GM12878 (cell line): ENCODE measurements around the gene FFAR2. TPM values are rescaled to one million over a fixed set of nuclear protein-coding genes. Genes with fewer than 3 reads are reported as not detected.

Source experiments
- BCL11A ChIP-seq: IDR thresholded peaks from 2 replicates; pipeline ENCODE4 v1.6.1; 2011; ENCODE audit warnings: low read depth, low read length
- CREB1 ChIP-seq: IDR thresholded peaks from 2 replicates; pipeline ENCODE4 v1.6.1; 2012; ENCODE audit warnings: low read depth, mild to moderate bottlenecking, inconsistent platforms
- DPF2 ChIP-seq: fragments of 450-650 bp; IDR thresholded peaks from 2 replicates; pipeline ENCODE4 v1.6.1; 2017; ENCODE audit warnings: mild to moderate bottlenecking
- EED ChIP-seq: sonication (generic); IDR thresholded peaks from 2 replicates; pipeline ENCODE4 v1.6.1; 2016; ENCODE audit warnings: antibody characterized with exemption, low read depth
- FOXM1 ChIP-seq: IDR thresholded peaks from 2 replicates; pipeline ENCODE4 v1.6.1; 2012; ENCODE audit warnings: low read depth, mild to moderate bottlenecking, inconsistent platforms, low read length, moderate library complexity
- IKZF1 ChIP-seq: fragments of 450-650 bp; conservative IDR thresholded peaks from 2 replicates; pipeline ENCODE4 v1.6.1; 2017; ENCODE audit warnings: antibody characterized with exemption, mild to moderate bottlenecking
- IKZF2 ChIP-seq, 2 experiments: fragments of 450-650 bp; IDR thresholded peaks; 2 replicates each; pipeline ENCODE4 v1.6.1; 2017; ENCODE audit warnings: mild to moderate bottlenecking in 2 of 2, moderate library complexity in 2 of 2
- IRF4 ChIP-seq: IDR thresholded peaks from 2 replicates; pipeline ENCODE4 v1.6.1; 2011; ENCODE audit warnings: low read depth, low read length
- MTA3 ChIP-seq: IDR thresholded peaks from 2 replicates; pipeline ENCODE4 v1.6.1; 2012; ENCODE audit warnings: low read length, inconsistent platforms, borderline replicate concordance
- NBN ChIP-seq: fragments of 450-650 bp; IDR thresholded peaks from 2 replicates; pipeline ENCODE4 v1.6.1; 2016
- RAD21 ChIP-seq: IDR thresholded peaks from 2 replicates; pipeline ENCODE4 v1.6.1; 2011; ENCODE audit warnings: mild to moderate bottlenecking, low read depth, low read length, moderate library complexity; ENCODE audit not compliant: insufficient read depth
- RB1 ChIP-seq: fragments of 450-650 bp; formaldehyde crosslinking; IDR thresholded peaks from 2 replicates; pipeline ENCODE4 v1.6.1; 2017; ENCODE audit warnings: mild to moderate bottlenecking, borderline replicate concordance
- RUNX3 ChIP-seq: IDR thresholded peaks from 2 replicates; pipeline ENCODE4 v1.6.1; 2012; ENCODE audit warnings: low read length, inconsistent platforms
- TCF12 ChIP-seq: IDR thresholded peaks from 2 replicates; pipeline ENCODE4 v1.6.1; 2011; ENCODE audit warnings: low read depth, mild to moderate bottlenecking, low read length
- ZBED1 ChIP-seq: IDR thresholded peaks from 2 replicates; pipeline ENCODE4 v1.6.1; 2016; ENCODE audit warnings: borderline replicate concordance
- ZNF217 ChIP-seq: fragments of 450-650 bp; IDR thresholded peaks from 2 replicates; pipeline ENCODE4 v1.6.1; 2017; ENCODE audit warnings: antibody characterized with exemption, mild to moderate bottlenecking
- polyA plus RNA-seq, 11 experiments: library from polyadenylated mRNA; depleted of rRNA in 4 of 11; unstranded in 6 of 11; stranded (reverse) in 5 of 11; fragments of >200 nt; fragmentation: Nextera tagmentation in 4 of 11; fragmentation: Illumina TruSeq in 1 of 11; extraction: Ambion mirVana in 4 of 11; extraction: Trizol in 1 of 11; gene quantifications; 1 replicate in 1 of 11; 2 replicates in 10 of 11; pipeline versions ENCODE4 v1.2.1 to v1.2.3, GENCODE V29; 2011 to 2016; ENCODE audit warnings: inconsistent platforms in 2 of 11, missing spikeins in 2 of 11, low read depth in 1 of 11
- total RNA-seq, 4 experiments: library from RNA; depleted of rRNA in 3 of 4; stranded (reverse); fragments of >200 nt in 3 of 4; fragmentation: Illumina TruSeq in 1 of 4; extraction: Trizol in 1 of 4; gene quantifications; 2 replicates each; pipeline versions ENCODE4 v1.2.1 to v1.2.3, GENCODE V29; 2013 to 2021
- TF ChIP-seq, protein P1 (sequence below): IDR thresholded peaks from 2 replicates; pipeline ENCODE4 v1.6.1; 2012; ENCODE audit warnings: improper control_type of control experiment, low read depth, low read length; ENCODE audit not compliant: insufficient replicate concordance
- TF ChIP-seq, protein P2 (sequence below): IDR thresholded peaks from 2 replicates; pipeline ENCODE4 v1.6.1; 2011; ENCODE audit warnings: borderline replicate concordance, low read depth, mild to moderate bottlenecking, moderate library complexity, low read length; ENCODE audit not compliant: insufficient read depth, poor library complexity, severe bottlenecking
- TF ChIP-seq, protein P3 (sequence below): fragments of 450-650 bp; IDR thresholded peaks from 2 replicates; pipeline ENCODE4 v1.6.1; 2017; ENCODE audit warnings: mild to moderate bottlenecking, moderate library complexity
- TF ChIP-seq, protein P4 (sequence below): fragments of 450-650 bp; IDR thresholded peaks from 2 replicates; pipeline ENCODE4 v1.6.1; 2016; ENCODE audit warnings: mild to moderate bottlenecking

The FFAR2 gene
- total and polyA plus RNA-seq, 10 of the 15 experiments (the other 5 are each of a cell fraction or from before 2014, with no cell fraction given) = 0.05 to 4.0 (median 2.1) TPM

DNA sequence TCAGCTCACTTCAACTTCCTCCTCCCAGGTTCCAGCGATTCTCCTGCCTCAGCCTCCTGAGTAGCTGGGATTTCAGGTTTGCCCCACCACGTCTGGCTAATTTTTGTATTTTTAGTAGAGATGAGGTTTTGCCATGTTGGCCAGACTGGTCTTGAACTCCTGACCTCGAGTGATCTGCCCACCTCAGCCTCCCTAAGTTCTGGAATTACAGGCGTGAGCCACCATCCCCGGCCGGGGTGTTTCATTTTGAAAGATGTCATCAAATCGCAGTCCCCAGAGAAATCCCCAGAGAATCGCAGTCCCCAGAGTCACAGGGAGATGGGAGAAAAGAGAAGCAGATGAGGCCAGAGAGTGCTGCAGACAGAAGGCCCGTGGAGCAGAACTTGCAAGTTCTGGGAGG lies 46.6 kb upstream of the FFAR2 start (continued):
- TF ChIP-seq, protein P1, sequence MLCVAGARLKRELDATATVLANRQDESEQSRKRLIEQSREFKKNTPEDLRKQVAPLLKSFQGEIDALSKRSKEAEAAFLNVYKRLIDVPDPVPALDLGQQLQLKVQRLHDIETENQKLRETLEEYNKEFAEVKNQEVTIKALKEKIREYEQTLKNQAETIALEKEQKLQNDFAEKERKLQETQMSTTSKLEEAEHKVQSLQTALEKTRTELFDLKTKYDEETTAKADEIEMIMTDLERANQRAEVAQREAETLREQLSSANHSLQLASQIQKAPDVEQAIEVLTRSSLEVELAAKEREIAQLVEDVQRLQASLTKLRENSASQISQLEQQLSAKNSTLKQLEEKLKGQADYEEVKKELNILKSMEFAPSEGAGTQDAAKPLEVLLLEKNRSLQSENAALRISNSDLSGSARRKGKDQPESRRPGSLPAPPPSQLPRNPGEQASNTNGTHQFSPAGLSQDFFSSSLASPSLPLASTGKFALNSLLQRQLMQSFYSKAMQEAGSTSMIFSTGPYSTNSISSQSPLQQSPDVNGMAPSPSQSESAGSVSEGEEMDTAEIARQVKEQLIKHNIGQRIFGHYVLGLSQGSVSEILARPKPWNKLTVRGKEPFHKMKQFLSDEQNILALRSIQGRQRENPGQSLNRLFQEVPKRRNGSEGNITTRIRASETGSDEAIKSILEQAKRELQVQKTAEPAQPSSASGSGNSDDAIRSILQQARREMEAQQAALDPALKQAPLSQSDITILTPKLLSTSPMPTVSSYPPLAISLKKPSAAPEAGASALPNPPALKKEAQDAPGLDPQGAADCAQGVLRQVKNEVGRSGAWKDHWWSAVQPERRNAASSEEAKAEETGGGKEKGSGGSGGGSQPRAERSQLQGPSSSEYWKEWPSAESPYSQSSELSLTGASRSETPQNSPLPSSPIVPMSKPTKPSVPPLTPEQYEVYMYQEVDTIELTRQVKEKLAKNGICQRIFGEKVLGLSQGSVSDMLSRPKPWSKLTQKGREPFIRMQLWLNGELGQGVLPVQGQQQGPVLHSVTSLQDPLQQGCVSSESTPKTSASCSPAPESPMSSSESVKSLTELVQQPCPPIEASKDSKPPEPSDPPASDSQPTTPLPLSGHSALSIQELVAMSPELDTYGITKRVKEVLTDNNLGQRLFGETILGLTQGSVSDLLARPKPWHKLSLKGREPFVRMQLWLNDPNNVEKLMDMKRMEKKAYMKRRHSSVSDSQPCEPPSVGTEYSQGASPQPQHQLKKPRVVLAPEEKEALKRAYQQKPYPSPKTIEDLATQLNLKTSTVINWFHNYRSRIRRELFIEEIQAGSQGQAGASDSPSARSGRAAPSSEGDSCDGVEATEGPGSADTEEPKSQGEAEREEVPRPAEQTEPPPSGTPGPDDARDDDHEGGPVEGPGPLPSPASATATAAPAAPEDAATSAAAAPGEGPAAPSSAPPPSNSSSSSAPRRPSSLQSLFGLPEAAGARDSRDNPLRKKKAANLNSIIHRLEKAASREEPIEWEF = peak; percentile 95
- TF ChIP-seq DPF2 = peak; percentile 44; the same call in 1 of the 2 replicates
- TF ChIP-seq NBN = peak; percentile 60; the same call in 1 of the 2 replicates
- peak; percentile 65 to 78 for TF ChIP-seq IKZF2 (IDR thresholded peaks at IDR 0.05)
- TF ChIP-seq ZBED1 = peak; percentile 62; the same call in 1 of the 2 replicates
- TF ChIP-seq CREB1 = peak; percentile 45; the same call in 1 of the 2 replicates
- TF ChIP-seq, protein P2, sequence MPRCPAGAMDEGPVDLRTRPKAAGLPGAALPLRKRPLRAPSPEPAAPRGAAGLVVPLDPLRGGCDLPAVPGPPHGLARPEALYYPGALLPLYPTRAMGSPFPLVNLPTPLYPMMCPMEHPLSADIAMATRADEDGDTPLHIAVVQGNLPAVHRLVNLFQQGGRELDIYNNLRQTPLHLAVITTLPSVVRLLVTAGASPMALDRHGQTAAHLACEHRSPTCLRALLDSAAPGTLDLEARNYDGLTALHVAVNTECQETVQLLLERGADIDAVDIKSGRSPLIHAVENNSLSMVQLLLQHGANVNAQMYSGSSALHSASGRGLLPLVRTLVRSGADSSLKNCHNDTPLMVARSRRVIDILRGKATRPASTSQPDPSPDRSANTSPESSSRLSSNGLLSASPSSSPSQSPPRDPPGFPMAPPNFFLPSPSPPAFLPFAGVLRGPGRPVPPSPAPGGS = peak; percentile 99
- TF ChIP-seq TCF12 = peak; percentile 88
- TF ChIP-seq ZNF217 = peak; percentile 78
- TF ChIP-seq IRF4 = peak; percentile 15; the same call in 1 of the 2 replicates
- TF ChIP-seq RB1 = peak; percentile 95; the same call in 1 of the 2 replicates
- TF ChIP-seq, protein P3, sequence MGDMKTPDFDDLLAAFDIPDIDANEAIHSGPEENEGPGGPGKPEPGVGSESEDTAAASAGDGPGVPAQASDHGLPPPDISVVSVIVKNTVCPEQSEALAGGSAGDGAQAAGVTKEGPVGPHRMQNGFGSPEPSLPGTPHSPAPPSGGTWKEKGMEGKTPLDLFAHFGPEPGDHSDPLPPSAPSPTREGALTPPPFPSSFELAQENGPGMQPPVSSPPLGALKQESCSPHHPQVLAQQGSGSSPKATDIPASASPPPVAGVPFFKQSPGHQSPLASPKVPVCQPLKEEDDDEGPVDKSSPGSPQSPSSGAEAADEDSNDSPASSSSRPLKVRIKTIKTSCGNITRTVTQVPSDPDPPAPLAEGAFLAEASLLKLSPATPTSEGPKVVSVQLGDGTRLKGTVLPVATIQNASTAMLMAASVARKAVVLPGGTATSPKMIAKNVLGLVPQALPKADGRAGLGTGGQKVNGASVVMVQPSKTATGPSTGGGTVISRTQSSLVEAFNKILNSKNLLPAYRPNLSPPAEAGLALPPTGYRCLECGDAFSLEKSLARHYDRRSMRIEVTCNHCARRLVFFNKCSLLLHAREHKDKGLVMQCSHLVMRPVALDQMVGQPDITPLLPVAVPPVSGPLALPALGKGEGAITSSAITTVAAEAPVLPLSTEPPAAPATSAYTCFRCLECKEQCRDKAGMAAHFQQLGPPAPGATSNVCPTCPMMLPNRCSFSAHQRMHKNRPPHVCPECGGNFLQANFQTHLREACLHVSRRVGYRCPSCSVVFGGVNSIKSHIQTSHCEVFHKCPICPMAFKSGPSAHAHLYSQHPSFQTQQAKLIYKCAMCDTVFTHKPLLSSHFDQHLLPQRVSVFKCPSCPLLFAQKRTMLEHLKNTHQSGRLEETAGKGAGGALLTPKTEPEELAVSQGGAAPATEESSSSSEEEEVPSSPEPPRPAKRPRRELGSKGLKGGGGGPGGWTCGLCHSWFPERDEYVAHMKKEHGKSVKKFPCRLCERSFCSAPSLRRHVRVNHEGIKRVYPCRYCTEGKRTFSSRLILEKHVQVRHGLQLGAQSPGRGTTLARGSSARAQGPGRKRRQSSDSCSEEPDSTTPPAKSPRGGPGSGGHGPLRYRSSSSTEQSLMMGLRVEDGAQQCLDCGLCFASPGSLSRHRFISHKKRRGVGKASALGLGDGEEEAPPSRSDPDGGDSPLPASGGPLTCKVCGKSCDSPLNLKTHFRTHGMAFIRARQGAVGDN = peak; percentile 82; the same call in 1 of the 2 replicates
- TF ChIP-seq IKZF1 = peak; percentile 73
- TF ChIP-seq, protein P4, sequence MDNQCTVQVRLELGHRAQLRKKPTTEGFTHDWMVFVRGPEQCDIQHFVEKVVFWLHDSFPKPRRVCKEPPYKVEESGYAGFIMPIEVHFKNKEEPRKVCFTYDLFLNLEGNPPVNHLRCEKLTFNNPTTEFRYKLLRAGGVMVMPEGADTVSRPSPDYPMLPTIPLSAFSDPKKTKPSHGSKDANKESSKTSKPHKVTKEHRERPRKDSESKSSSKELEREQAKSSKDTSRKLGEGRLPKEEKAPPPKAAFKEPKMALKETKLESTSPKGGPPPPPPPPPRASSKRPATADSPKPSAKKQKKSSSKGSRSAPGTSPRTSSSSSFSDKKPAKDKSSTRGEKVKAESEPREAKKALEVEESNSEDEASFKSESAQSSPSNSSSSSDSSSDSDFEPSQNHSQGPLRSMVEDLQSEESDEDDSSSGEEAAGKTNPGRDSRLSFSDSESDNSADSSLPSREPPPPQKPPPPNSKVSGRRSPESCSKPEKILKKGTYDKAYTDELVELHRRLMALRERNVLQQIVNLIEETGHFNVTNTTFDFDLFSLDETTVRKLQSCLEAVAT = 0 out of 2 replicates have a peak, but pooled peaks have one; percentile 13
- peak; percentile 80 for TF ChIP-seq EED
- peak; percentile 39 for TF ChIP-seq RAD21
- TF ChIP-seq FOXM1 = peak; percentile 80; the same call in 1 of the 2 replicates
- TF ChIP-seq RUNX3 = peak; percentile 37; the same call in 1 of the 2 replicates
- TF ChIP-seq MTA3 = 0 out of 2 replicates have a peak, but pooled peaks have one; percentile 31
- TF ChIP-seq BCL11A = peak; percentile 52; the same call in 1 of the 2 replicates
